ENCODE measurements around the gene PLCB1.

DNA sequence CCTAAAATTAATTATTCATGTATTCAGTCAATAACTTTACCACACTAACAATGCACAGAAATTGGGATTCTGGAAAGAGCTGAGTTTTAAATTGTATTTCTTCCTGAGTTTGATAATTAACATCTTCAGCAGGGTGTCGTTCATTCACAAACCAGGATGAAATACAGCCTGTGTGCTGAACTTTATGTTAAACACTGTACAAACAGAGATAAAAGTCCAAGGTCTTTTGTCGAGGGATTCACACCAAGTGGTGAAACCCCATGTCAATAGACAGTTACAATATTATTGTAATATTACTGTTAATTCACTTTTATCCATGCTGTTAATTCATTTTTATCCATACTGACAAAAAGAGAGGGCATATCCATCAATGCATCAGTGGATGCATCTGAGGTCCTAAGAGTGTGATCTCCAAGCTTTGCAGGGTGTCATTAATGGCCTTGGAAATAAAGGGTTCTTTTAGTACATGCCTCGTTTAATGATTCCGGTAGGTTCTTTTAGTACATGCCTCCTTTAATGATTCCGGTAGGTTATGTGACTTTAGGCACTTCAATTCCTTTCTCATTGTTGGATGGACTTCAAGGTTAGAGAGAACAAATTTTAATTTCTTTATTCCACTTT lies 234.3 kb downstream of the PLCB1 start:
- TF ChIP-seq EZH2 (IDR thresholded peaks at IDR 0.05) (no peak), POLR2AphosphoS5 (IDR thresholded peaks at IDR 0.05; ENCODE audit: borderline replicate concordance, low read depth, low read length) (no peak)

Measured in SK-N-MC (cell line).